GM19193 (cell line): Measurements from ENCODE around the gene ANKRD23.

Source experiments
- POLR2A ChIP-seq: IDR thresholded peaks from 4 replicates; pipeline ENCODE4 v1.6.1; 2011; ENCODE audit not compliant: insufficient read depth, insufficient read length; ENCODE audit errors: extremely low read depth

ANKRD23 gene

GRCh38 chr2:96869281-96869821 is 25.5 kb upstream of the ANKRD23 start:
- no peak for TF ChIP-seq POLR2A

- peak; percentile 76 for TF ChIP-seq POLR2A
These were observed 24.9 kb upstream of the ANKRD23 start for GRCh38 chr2:96868555-96869280.

- TF ChIP-seq POLR2A, result no peak
These were observed 24.1 kb upstream of the ANKRD23 start for GRCh38 chr2:96867756-96868554.

GRCh38 chr2:96866986-96867755 is 23.4 kb upstream of the ANKRD23 start:
- TF ChIP-seq POLR2A, result no peak

- TF ChIP-seq POLR2A, result no peak
These were observed 22.8 kb upstream of the ANKRD23 start for GRCh38 chr2:96866586-96866985.

- no peak for TF ChIP-seq POLR2A
These were observed 22.3 kb upstream of the ANKRD23 start for GRCh38 chr2:96866149-96866548.

- TF ChIP-seq POLR2A, result no peak
These were observed 21.8 kb upstream of the ANKRD23 start for GRCh38 chr2:96865654-96866053.

- TF ChIP-seq POLR2A, result no peak
These were observed 20.7 kb upstream of the ANKRD23 start for GRCh38 chr2:96864343-96865091.

- no peak for TF ChIP-seq POLR2A
These were observed 19.9 kb upstream of the ANKRD23 start for GRCh38 chr2:96863575-96864342.

GRCh38 chr2:96861074-96861473 is 17.3 kb upstream of the ANKRD23 start:
- TF ChIP-seq POLR2A, result no peak

- TF ChIP-seq POLR2A, result no peak
These were observed 16.5 kb upstream of the ANKRD23 start for GRCh38 chr2:96860065-96861029.

GRCh38 chr2:96859681-96860064 is 15.9 kb upstream of the ANKRD23 start:
- no peak for TF ChIP-seq POLR2A
